IMR-90 (cell line): ENCODE results near the gene DPF3. TPM values are rescaled to one million over a fixed set of nuclear protein-coding genes. Genes with fewer than 3 reads are reported as not detected.

Experiments used
- ATAC-seq: fragments of 200-7000 bp; cut with Tn5 transposase; 2 replicates; pipeline ENCODE4 v1.9.1; 2020; ENCODE audit warnings: low read depth, mild to moderate bottlenecking, moderate library complexity
- BruUV-seq: library from RNA; stranded (reverse); fragments of 400-500 nt; replicated peaks from 2 replicates; lab custom pipeline; 2021; lab: Mats Ljungman, UMichigan
- CTCF ChIA-PET: fragments of 300-600 bp; formaldehyde crosslinking; extraction: SDS; loops from one replicate; lab custom pipeline; 2021; ENCODE audit warnings: antibody characterized with exemption; lab: Yijun Ruan, JAX
- POLR2A ChIA-PET: fragments of 300-600 bp; sonication (Branson Sonifier 250); formaldehyde crosslinking; loops from one replicate; lab custom pipeline; 2022; ENCODE audit warnings: antibody characterized with exemption; ENCODE audit not compliant: unreplicated experiment; lab: Charles Lee
- DNase-seq: peaks from one replicate; pipeline ENCODE4 v3.0.0; 2013
- H2AFZ ChIP-seq: replicated peaks from 2 replicates; pipeline ENCODE3; 2013; ENCODE audit warnings: low read length, mild to moderate bottlenecking; ENCODE audit not compliant: poor library complexity
- H2AK5ac ChIP-seq: 2 replicates; pipeline ENCODE4 v1.6.1; 2013; ENCODE audit warnings: low read depth, low read length, inconsistent platforms
- H2AK9ac ChIP-seq: replicated peaks from 2 replicates; pipeline ENCODE3; 2013; ENCODE audit warnings: mild to moderate bottlenecking, low read depth, low read length, moderate library complexity; ENCODE audit not compliant: poor library complexity
- H2BK120ac ChIP-seq: 2 replicates; pipeline ENCODE4 v1.6.1; 2013; ENCODE audit warnings: low read depth, low read length, inconsistent platforms
- H2BK15ac ChIP-seq: 3 replicates; pipeline ENCODE4 v1.6.1; 2013; ENCODE audit warnings: low read depth, low read length, inconsistent platforms
- H2BK20ac ChIP-seq: 2 replicates; pipeline ENCODE4 v1.6.1; 2013; ENCODE audit warnings: low read depth, mild to moderate bottlenecking, inconsistent platforms, low read length, moderate library complexity
- H2BK5ac ChIP-seq: 2 replicates; pipeline ENCODE4 v1.6.1; 2013; ENCODE audit warnings: mild to moderate bottlenecking, low read depth, low read length, inconsistent platforms; ENCODE audit not compliant: poor library complexity, severe bottlenecking
- H3K14ac ChIP-seq: replicated peaks from 2 replicates; pipeline ENCODE4 v1.6.1; 2013; ENCODE audit warnings: low read depth, low read length, inconsistent platforms
- H3K18ac ChIP-seq: 2 replicates; pipeline ENCODE4 v1.6.1; 2013; ENCODE audit warnings: low read depth, low read length, control low read depth
- H3K23ac ChIP-seq: 2 replicates; pipeline ENCODE4 v1.6.1; 2013; ENCODE audit warnings: low read depth, low read length, inconsistent platforms
- H3K27ac ChIP-seq: 2 replicates; pipeline ENCODE4 v1.5.1; 2013; ENCODE audit warnings: mild to moderate bottlenecking, control low read depth, low read length; ENCODE audit not compliant: insufficient read depth
- H3K27me3 ChIP-seq: 2 replicates; pipeline ENCODE4 v1.6.1; 2013; ENCODE audit warnings: low read length; ENCODE audit not compliant: control insufficient read depth, insufficient read depth
- H3K36me3 ChIP-seq: 2 replicates; pipeline ENCODE4 v1.6.1; 2013; ENCODE audit warnings: low read length, mixed read lengths; ENCODE audit not compliant: control insufficient read depth, insufficient read depth
- H3K4ac ChIP-seq: 2 replicates; pipeline ENCODE4 v1.6.1; 2013; ENCODE audit warnings: low read depth, low read length, inconsistent platforms
- H3K4me1 ChIP-seq: 2 replicates; pipeline ENCODE4 v1.6.1; 2013; ENCODE audit warnings: low read length, mixed read lengths; ENCODE audit not compliant: control insufficient read depth, insufficient read depth
- H3K4me2 ChIP-seq: 2 replicates; pipeline ENCODE4 v1.6.1; 2013; ENCODE audit warnings: low read depth, mild to moderate bottlenecking, control low read depth, low read length, moderate library complexity
- H3K4me3 ChIP-seq: 2 replicates; pipeline ENCODE4 v1.5.1; 2013; ENCODE audit warnings: low read depth, mild to moderate bottlenecking, control low read depth, low read length, moderate library complexity; ENCODE audit not compliant: insufficient read depth
- H3K56ac ChIP-seq: 2 replicates; pipeline ENCODE4 v1.6.1; 2013; ENCODE audit warnings: low read length, inconsistent platforms; ENCODE audit not compliant: insufficient read depth; ENCODE audit errors: extremely low read depth
- H3K79me1 ChIP-seq, 2 experiments: 2 replicates each; pipeline ENCODE4 v1.6.1; 2013; ENCODE audit warnings: low read length in 2 of 2, inconsistent platforms in 1 of 2, low read depth in 1 of 2
- H3K9ac ChIP-seq: 2 replicates; pipeline ENCODE4 v1.6.1; 2013; ENCODE audit warnings: low read depth, low read length, control low read depth
- H3K9me1 ChIP-seq: 2 replicates; pipeline ENCODE4 v1.6.1; 2013; ENCODE audit warnings: low read length, inconsistent platforms; ENCODE audit not compliant: insufficient read depth
- H3K9me3 ChIP-seq: 2 replicates; pipeline ENCODE4 v1.6.1; 2013; ENCODE audit warnings: low read length; ENCODE audit not compliant: control insufficient read depth, insufficient read depth
- H4K20me1 ChIP-seq: 2 replicates; pipeline ENCODE4 v1.6.1; 2013; ENCODE audit warnings: low read length, inconsistent platforms; ENCODE audit not compliant: insufficient read depth
- H4K5ac ChIP-seq: 2 replicates; pipeline ENCODE4 v1.6.1; 2013; ENCODE audit warnings: mild to moderate bottlenecking, low read depth, low read length, control low read depth
- H4K8ac ChIP-seq, 2 experiments: 2 replicates each; pipeline ENCODE4 v1.6.1; 2013; ENCODE audit warnings: low read depth in 2 of 2, low read length in 2 of 2, control low read depth in 1 of 2, inconsistent platforms in 1 of 2
- H4K91ac ChIP-seq: 2 replicates; pipeline ENCODE4 v1.6.1; 2013; ENCODE audit warnings: low read depth, low read length, inconsistent platforms; ENCODE audit not compliant: insufficient read depth
- BHLHE40 ChIP-seq: fragments of 150-350 bp; IDR thresholded peaks from 2 replicates; pipeline ENCODE4 v1.6.1; 2016; ENCODE audit warnings: mild to moderate bottlenecking, low read depth, low read length
- CEBPB ChIP-seq: IDR thresholded peaks from 2 replicates; pipeline ENCODE4 v1.6.1; 2012; ENCODE audit warnings: low read depth, low read length, improper control_type of control experiment
- CHD1 ChIP-seq: IDR thresholded peaks from 2 replicates; pipeline ENCODE4 v1.6.1; 2012; ENCODE audit warnings: low read depth, low read length, improper control_type of control experiment
- FOS ChIP-seq: fragments of 150-350 bp; IDR thresholded peaks from 2 replicates; pipeline ENCODE4 v1.6.1; 2016; ENCODE audit warnings: low read depth, low read length
- MAFK ChIP-seq: IDR thresholded peaks from 2 replicates; pipeline ENCODE4 v1.6.1; 2012; ENCODE audit warnings: low read depth, low read length, improper control_type of control experiment
- MAZ ChIP-seq: IDR thresholded peaks from 2 replicates; pipeline ENCODE4 v1.6.1; 2012; ENCODE audit warnings: low read depth, mild to moderate bottlenecking, low read length, improper control_type of control experiment, moderate library complexity, borderline replicate concordance
- MXI1 ChIP-seq: IDR thresholded peaks from 2 replicates; pipeline ENCODE4 v1.6.1; 2012; ENCODE audit warnings: low read depth, mild to moderate bottlenecking, low read length, moderate library complexity, borderline replicate concordance
- NFE2L2 ChIP-seq: fragments of 150-350 bp; IDR thresholded peaks from 2 replicates; pipeline ENCODE4 v1.6.1; 2016; ENCODE audit warnings: low read depth, mild to moderate bottlenecking, low read length
- POLR2A ChIP-seq: IDR thresholded peaks from 2 replicates; pipeline ENCODE4 v1.6.1; 2012; ENCODE audit warnings: mild to moderate bottlenecking, low read depth, low read length
- RAD21 ChIP-seq: IDR thresholded peaks from 2 replicates; pipeline ENCODE4 v1.6.1; 2012; ENCODE audit warnings: low read length, improper control_type of control experiment
- RCOR1 ChIP-seq: IDR thresholded peaks from 2 replicates; pipeline ENCODE4 v1.6.1; 2012; ENCODE audit warnings: mild to moderate bottlenecking, low read length, improper control_type of control experiment; ENCODE audit not compliant: insufficient replicate concordance
- RFX5 ChIP-seq: IDR thresholded peaks from 2 replicates; pipeline ENCODE4 v1.8.0; 2012; ENCODE audit warnings: low read depth, mild to moderate bottlenecking, low read length, moderate library complexity
- SMC3 ChIP-seq: fragments of 150-350 bp; IDR thresholded peaks from 2 replicates; pipeline ENCODE4 v1.6.1; 2016; ENCODE audit warnings: low read depth, mild to moderate bottlenecking, antibody characterized with exemption, low read length, moderate library complexity
- WGBS, 2 experiments: methylation state at CpG; one replicate each; pipeline versions ENCODE4 v1.1.5 to v1.1.7; 2013; ENCODE audit warnings: missing lambda C conversion rate in 2 of 2; ENCODE audit not compliant: insufficient read length in 1 of 2; ENCODE audit errors: extremely low coverage in 2 of 2; 5-methylcytosine and 5-hydroxymethylcytosine counted together
- dilution Hi-C: fragments of 300-500 bp; cut with HindIII; formaldehyde crosslinking; loops from one replicate; pipeline ENCODE4 v1.14.3; 2018; ENCODE audit warnings: low sequenced_read_pairs; ENCODE audit not compliant: unreplicated experiment
- in situ Hi-C: fragments of 300-500 bp; cut with MboI; formaldehyde crosslinking; loops from 3 replicates; pipeline ENCODE4 v1.14.3; 2019; ENCODE audit warnings: low sequenced_read_pairs, inconsistent platforms, mixed read lengths
- intact Hi-C: fragments of 100-400 bp; cut with micrococcal nuclease; formaldehyde crosslinking; loops from 2 replicates; pipeline ENCODE4 v1.10.0; 2022
- polyA plus RNA-seq, 3 experiments: library from polyadenylated mRNA; depleted of rRNA; stranded (reverse); fragments of >200 nt; gene quantifications; 2 replicates each; pipeline ENCODE4 v1.2.3, GENCODE V29; 2012; ENCODE audit warnings: low replicate concordance in 1 of 3
- total RNA-seq: library from RNA; depleted of rRNA; stranded (reverse); fragments of >200 nt; gene quantifications from 2 replicates; pipeline ENCODE4 v1.2.3, GENCODE V29; 2012
- TF ChIP-seq, protein P1 (sequence below): fragments of 150-350 bp; IDR thresholded peaks from 2 replicates; pipeline ENCODE4 v1.6.1; 2016; ENCODE audit warnings: low read depth, mild to moderate bottlenecking, low read length, moderate library complexity, borderline replicate concordance
- TF ChIP-seq, protein P2 (sequence below): fragments of 150-350 bp; IDR thresholded peaks from 2 replicates; pipeline ENCODE4 v1.6.1; 2017; ENCODE audit warnings: mild to moderate bottlenecking, antibody characterized with exemption, low read length, low read depth
- TF ChIP-seq, protein P3 (sequence below): conservative IDR thresholded peaks from 2 replicates; pipeline ENCODE4 v1.5.1; 2012; ENCODE audit warnings: mild to moderate bottlenecking, low read depth, low read length, improper control_type of control experiment

Gene DPF3
- total and polyA plus RNA-seq, 2 of the 4 experiments (the other 2 are of a cell fraction), result 30.5 to 32.8 TPM

DNA sequence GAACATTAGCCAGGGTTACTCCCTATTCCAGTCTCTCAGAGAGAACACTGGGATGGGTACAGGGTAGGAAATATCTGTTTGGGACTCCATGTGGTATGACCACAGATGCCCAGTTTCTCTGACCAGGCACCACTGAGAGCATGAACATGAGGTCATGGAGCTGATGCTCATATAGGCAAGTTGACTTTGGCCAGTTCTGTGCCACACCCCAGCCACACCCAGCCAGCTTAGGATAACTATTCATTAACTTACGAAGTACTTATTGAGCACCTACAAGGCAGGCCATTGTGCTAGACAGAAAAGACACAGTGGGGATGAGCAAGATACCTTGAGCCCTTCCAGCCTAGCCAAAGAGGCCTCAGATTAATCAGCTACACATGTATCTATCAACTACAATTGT, 262.5 kb downstream of the DPF3 start:
- intact Hi-C loops (no loop called here), dilution Hi-C loops (no loop called here), in situ Hi-C loops (no loop called here)
- Histone ChIP-seq H3K9me1 (peaks cover 6% of the 10 kb centered on the region), H2BK20ac (peak overlapping the region; percentile 36; the same call in 1 of the 2 replicates), H4K91ac (no peak overlapping the region), H3K18ac (no peak overlapping the region), H3K27ac (no peak overlapping the region), H2BK120ac (peak overlapping the region; percentile 3; the same call in 1 of the 2 replicates), H3K23ac (no peak overlapping the region), H3K36me3 (no peaks in the 10 kb centered on the region), H3K27me3 (no peaks in the 10 kb centered on the region), H3K56ac (no peak overlapping the region), H3K4me3 (no peak overlapping the region), H2AK5ac (peak overlapping the region; percentile 43; the same call in 1 of the 2 replicates), H2AK9ac (no peak overlapping the region), H2BK15ac (peak overlapping the region; percentile 74; the same call in 2 of the 3 replicates), H3K4me1 (peaks cover 14% of the 10 kb centered on the region), H2AFZ (no peak overlapping the region), H4K8ac (no peak overlapping the region; a peak in 1 of 4 replicates), H3K9me3 (0 out of 2 replicates have a peak, but pooled peaks cover 2% of the 10 kb centered on the region), H3K14ac (no peak overlapping the region), H4K5ac (no peak overlapping the region), H2BK5ac (no peak overlapping the region), H4K20me1 (no peaks in the 10 kb centered on the region), H3K4ac (no peak overlapping the region), H3K4me2 (no peak overlapping the region), H3K79me1 (peaks cover 0 to 5% of the 10 kb centered on the region in 2 experiments; a peak in 2 of 4 replicates), H3K9ac (no peak overlapping the region)
- no peak for DNase-seq
- no peak for TF ChIP-seq MAZ
- no peak for TF ChIP-seq BHLHE40
- no peak for TF ChIP-seq RCOR1
- TF ChIP-seq, protein P1, sequence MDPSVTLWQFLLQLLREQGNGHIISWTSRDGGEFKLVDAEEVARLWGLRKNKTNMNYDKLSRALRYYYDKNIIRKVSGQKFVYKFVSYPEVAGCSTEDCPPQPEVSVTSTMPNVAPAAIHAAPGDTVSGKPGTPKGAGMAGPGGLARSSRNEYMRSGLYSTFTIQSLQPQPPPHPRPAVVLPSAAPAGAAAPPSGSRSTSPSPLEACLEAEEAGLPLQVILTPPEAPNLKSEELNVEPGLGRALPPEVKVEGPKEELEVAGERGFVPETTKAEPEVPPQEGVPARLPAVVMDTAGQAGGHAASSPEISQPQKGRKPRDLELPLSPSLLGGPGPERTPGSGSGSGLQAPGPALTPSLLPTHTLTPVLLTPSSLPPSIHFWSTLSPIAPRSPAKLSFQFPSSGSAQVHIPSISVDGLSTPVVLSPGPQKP, result no peak
- TF ChIP-seq FOS, result no peak
- TF ChIP-seq CEBPB, result no peak
- no peak for TF ChIP-seq CHD1
- TF ChIP-seq NFE2L2, result no peak
- TF ChIP-seq, protein P2, sequence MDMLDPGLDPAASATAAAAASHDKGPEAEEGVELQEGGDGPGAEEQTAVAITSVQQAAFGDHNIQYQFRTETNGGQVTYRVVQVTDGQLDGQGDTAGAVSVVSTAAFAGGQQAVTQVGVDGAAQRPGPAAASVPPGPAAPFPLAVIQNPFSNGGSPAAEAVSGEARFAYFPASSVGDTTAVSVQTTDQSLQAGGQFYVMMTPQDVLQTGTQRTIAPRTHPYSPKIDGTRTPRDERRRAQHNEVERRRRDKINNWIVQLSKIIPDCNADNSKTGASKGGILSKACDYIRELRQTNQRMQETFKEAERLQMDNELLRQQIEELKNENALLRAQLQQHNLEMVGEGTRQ, result no peak
- no peak for TF ChIP-seq RAD21
- no peak for TF ChIP-seq MXI1
- TF ChIP-seq, protein P3, sequence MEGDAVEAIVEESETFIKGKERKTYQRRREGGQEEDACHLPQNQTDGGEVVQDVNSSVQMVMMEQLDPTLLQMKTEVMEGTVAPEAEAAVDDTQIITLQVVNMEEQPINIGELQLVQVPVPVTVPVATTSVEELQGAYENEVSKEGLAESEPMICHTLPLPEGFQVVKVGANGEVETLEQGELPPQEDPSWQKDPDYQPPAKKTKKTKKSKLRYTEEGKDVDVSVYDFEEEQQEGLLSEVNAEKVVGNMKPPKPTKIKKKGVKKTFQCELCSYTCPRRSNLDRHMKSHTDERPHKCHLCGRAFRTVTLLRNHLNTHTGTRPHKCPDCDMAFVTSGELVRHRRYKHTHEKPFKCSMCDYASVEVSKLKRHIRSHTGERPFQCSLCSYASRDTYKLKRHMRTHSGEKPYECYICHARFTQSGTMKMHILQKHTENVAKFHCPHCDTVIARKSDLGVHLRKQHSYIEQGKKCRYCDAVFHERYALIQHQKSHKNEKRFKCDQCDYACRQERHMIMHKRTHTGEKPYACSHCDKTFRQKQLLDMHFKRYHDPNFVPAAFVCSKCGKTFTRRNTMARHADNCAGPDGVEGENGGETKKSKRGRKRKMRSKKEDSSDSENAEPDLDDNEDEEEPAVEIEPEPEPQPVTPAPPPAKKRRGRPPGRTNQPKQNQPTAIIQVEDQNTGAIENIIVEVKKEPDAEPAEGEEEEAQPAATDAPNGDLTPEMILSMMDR, result no peak
- no peak for TF ChIP-seq POLR2A
- TF ChIP-seq SMC3, result no peak
- TF ChIP-seq RFX5, result no peak
- TF ChIP-seq MAFK, result no peak
- ChIA-PET POLR2A (no interaction called here), CTCF (no interaction called here)
- no peak for ATAC-seq
- no TSS peak for BruUV-seq
- no CpG with 5 or more reads among the region's 1 CpG for WGBS, 2 experiments
